Endodermal cell (in vitro differentiated cells): ENCODE measurements around the gene METTL22. TPM values are rescaled to one million over a fixed set of nuclear protein-coding genes. Genes with fewer than 3 reads are reported as not detected.
A peak's percentile ranks its signal among the peaks of the same experiment; 100 is the strongest.

Experiments
- DNase-seq: peaks from one replicate; pipeline ENCODE4 v3.0.0-alpha.2; 2017
- H3K27ac ChIP-seq: 2 replicates; pipeline ENCODE4 v1.5.1; 2013; ENCODE audit warnings: mild to moderate bottlenecking, low read depth, low read length, moderate library complexity
- H3K27me3 ChIP-seq: 2 replicates; pipeline ENCODE4 v1.6.1; 2013; ENCODE audit warnings: mild to moderate bottlenecking, low read length, moderate library complexity; ENCODE audit not compliant: insufficient read depth, control insufficient read depth, poor library complexity, severe bottlenecking
- H3K36me3 ChIP-seq: 2 replicates; pipeline ENCODE4 v1.7.0; 2013; ENCODE audit warnings: mild to moderate bottlenecking, low read length, moderate library complexity; ENCODE audit not compliant: control insufficient read depth, insufficient read depth
- H3K4me1 ChIP-seq: one replicate; pipeline ENCODE4 v1.7.0; 2013; ENCODE audit warnings: low read length; ENCODE audit not compliant: control insufficient read depth, insufficient read depth
- H3K4me3 ChIP-seq: 2 replicates; pipeline ENCODE4 v1.5.1; 2013; ENCODE audit warnings: mild to moderate bottlenecking, low read length, moderate library complexity
- H3K9ac ChIP-seq: 2 replicates; pipeline ENCODE4 v1.6.1; 2013; ENCODE audit warnings: mild to moderate bottlenecking, low read length, moderate library complexity; ENCODE audit not compliant: poor library complexity, severe bottlenecking; ENCODE audit errors: extremely low read depth
- H3K9me3 ChIP-seq: 2 replicates; pipeline ENCODE4 v1.6.1; 2013; ENCODE audit warnings: mild to moderate bottlenecking, low read length, moderate library complexity; ENCODE audit not compliant: control insufficient read depth
- H3K27ac Mint-ChIP-seq: 2 replicates; pipeline ENCODE4 v1.8.0; 2020; ENCODE audit warnings: mixed read lengths
- H3K27me3 Mint-ChIP-seq: 2 replicates; pipeline ENCODE4 v1.8.0; 2021; ENCODE audit warnings: mild to moderate bottlenecking, mixed read lengths; ENCODE audit not compliant: insufficient read depth
- H3K36me3 Mint-ChIP-seq: 2 replicates; pipeline ENCODE4 v1.8.0; 2020; ENCODE audit warnings: low read depth, mixed read lengths
- H3K4me1 Mint-ChIP-seq: 2 replicates; pipeline ENCODE4 v1.8.0; 2020; ENCODE audit warnings: mixed read lengths
- H3K4me3 Mint-ChIP-seq: 2 replicates; pipeline ENCODE4 v1.8.0; 2020; ENCODE audit warnings: mild to moderate bottlenecking, moderate library complexity, mixed read lengths
- H3K9me3 Mint-ChIP-seq: 2 replicates; pipeline ENCODE4 v1.8.0; 2020; ENCODE audit warnings: mild to moderate bottlenecking, mixed read lengths
- WGBS, 2 experiments: methylation state at CpG; one replicate each; pipeline versions ENCODE4 v1.1.5 to v1.1.7; 2013; ENCODE audit warnings: missing lambda C conversion rate in 2 of 2, mixed read lengths in 1 of 2; ENCODE audit not compliant: insufficient coverage in 1 of 2, insufficient read length in 1 of 2; 5-methylcytosine and 5-hydroxymethylcytosine counted together
- total RNA-seq, 2 donors: library from RNA; stranded (reverse); fragmentation: NEBNext Ultra II Directional in 1 of 2; extraction: Animal tissue kit (Norgen Biotek cat#: 25700) in 1 of 2; gene quantifications; 2 replicates in 1 of 2; 3 replicates in 1 of 2; pipeline ENCODE4 v1.2.1, GENCODE V29; 2021
- TF ChIP-seq, protein P1 (sequence below): fragments of 200-600 bp; sonication (generic); conservative IDR thresholded peaks from 2 replicates; pipeline ENCODE4 v1.5.0; 2021; ENCODE audit warnings: antibody characterized with exemption, mild to moderate bottlenecking

METTL22 gene
- total RNA-seq, 2 donors from 2014 or later: 55.1 to 70.5 TPM

DNA sequence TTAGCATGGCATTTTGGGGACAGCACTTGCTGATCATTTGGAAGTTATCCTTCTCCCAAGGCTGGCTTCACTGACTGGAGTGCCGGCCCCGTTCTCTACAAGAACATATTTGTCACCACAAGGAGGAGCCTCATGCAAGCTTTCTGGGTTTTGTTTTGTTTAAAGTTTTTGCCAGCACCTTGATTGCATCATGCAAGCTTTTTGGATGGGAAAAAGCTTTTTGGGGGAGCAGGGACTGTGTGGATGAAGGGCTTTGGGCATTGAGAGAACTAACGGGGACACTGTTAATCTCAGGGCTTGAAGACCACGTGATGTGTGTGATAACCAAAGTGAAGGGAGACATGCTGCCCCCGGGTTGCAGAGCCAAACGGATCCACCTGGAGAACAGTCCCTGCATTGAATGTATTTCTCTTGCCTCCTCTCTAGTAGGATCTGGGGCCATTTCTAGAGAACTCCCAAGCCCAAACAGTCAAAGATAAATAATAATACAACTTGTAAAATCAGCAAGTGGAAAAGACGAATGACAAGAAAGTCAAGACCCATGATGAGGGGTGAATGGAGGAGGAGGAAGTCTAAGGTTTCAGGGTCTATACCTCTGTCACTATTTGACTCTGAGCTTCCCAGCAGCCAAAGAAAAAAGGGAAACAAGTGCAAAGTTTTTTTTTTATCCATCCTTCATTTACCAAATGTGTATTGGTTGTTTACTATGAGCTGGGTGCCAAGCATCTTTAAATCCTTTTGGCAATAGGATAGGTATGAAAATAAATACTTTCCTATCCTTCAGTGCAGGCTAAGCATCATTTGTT is 48.4 kb upstream of the METTL22 start:
- Histone ChIP-seq H3K9me3 (no peaks in the 10 kb centered on the region), H3K4me3 (no peak overlapping the region), H3K9ac (no peak overlapping the region), H3K4me1 (peaks cover 11% of the 10 kb centered on the region), H3K27me3 (no peaks in the 10 kb centered on the region), H3K27ac (peak overlapping the region; percentile 29), H3K36me3 (no peaks in the 10 kb centered on the region)
- Mint-ChIP-seq H3K4me3 (no peak overlapping the region), H3K27me3 (peaks cover 7% of the 10 kb centered on the region), H3K9me3 (no peaks in the 10 kb centered on the region), H3K27ac (peak overlapping the region; percentile 69), H3K36me3 (no peaks in the 10 kb centered on the region), H3K4me1 (peaks cover 13% of the 10 kb centered on the region)
- TF ChIP-seq, protein P1, sequence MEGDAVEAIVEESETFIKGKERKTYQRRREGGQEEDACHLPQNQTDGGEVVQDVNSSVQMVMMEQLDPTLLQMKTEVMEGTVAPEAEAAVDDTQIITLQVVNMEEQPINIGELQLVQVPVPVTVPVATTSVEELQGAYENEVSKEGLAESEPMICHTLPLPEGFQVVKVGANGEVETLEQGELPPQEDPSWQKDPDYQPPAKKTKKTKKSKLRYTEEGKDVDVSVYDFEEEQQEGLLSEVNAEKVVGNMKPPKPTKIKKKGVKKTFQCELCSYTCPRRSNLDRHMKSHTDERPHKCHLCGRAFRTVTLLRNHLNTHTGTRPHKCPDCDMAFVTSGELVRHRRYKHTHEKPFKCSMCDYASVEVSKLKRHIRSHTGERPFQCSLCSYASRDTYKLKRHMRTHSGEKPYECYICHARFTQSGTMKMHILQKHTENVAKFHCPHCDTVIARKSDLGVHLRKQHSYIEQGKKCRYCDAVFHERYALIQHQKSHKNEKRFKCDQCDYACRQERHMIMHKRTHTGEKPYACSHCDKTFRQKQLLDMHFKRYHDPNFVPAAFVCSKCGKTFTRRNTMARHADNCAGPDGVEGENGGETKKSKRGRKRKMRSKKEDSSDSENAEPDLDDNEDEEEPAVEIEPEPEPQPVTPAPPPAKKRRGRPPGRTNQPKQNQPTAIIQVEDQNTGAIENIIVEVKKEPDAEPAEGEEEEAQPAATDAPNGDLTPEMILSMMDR: peak; percentile 82
- 58 to 72% methylated on average over 4 to 7 of the region's 7 CpGs for WGBS, 2 experiments
- peak; percentile 86 for DNase-seq

DNA sequence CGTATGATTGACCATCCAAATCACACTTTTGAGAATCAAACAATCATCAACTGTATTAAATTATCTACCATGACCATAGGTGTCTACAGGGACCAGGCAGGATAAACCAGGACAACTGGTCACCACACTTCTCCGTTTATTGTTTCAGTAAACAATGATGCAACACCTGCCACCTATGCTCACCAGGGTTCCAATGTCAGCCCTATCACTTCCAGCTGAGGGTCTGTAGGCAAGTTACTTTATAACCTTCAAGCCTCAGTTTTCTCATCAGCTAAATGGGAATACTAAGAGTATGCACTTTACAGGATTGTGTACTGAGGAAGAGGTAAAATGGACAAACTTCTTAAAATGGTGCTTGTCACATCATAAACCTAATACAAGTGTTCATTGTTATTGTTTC is 46.1 kb upstream of the METTL22 start:
- no peaks in the 10 kb centered on the region for H3K27me3 ChIP-seq
- H3K27ac ChIP-seq: no peak overlapping the region
- no peak overlapping the region for H3K4me3 ChIP-seq
- Mint-ChIP-seq H3K27ac (no peak overlapping the region), H3K27me3 (peaks cover 7% of the 10 kb centered on the region), H3K9me3 (no peaks in the 10 kb centered on the region), H3K4me3 (no peak overlapping the region), H3K36me3 (no peaks in the 10 kb centered on the region), H3K4me1 (peaks cover 13% of the 10 kb centered on the region)
- DNase-seq: no peak
- WGBS, 2 experiments: 89 to 93% methylated on average over 2 of the region's 2 CpGs
- H3K9me3 ChIP-seq: no peaks in the 10 kb centered on the region
- no peak overlapping the region for H3K9ac ChIP-seq
- no peaks in the 10 kb centered on the region for H3K36me3 ChIP-seq
- peaks cover 11% of the 10 kb centered on the region for H3K4me1 ChIP-seq
- TF ChIP-seq, protein P1: no peak

DNA sequence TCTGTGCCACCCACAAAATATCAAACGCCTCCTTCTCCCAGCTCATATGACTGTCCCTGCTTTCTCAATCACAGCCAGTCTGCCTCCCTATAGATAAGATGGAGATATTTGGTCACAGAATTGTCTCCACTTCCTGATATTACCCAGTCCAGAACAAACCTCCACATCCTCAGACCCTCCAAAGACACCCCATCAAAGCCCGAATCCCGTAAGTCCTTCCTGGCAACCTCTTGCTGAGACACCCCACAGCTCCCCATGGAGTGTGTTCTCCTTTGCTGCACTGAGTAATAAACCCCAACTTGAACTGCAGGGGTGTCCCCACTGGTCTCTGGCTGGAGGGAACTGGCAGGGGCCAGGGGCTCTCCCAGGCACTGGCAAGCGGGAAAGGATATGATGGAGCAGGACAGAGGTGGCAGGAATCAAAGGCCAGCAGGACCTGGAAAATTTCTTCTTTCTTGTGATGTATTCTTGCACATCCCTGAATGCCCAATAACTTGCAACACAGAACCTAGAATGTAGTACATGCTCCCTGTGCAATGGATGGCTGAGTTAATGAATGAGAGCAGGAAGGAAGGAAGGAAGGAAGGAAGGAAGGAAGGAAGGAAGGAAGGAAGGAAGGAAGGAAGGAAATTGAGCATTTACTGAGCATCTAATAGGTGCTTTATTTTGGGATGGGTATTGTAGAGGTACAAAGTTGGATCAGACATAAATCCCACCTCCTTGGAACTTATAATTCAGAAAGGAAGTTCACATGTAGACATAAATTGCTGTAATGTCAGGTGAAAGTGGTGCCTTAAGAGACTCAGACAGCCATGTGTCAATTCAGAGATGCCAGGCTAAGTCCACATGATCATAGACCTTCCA is 45.1 kb upstream of the METTL22 start:
- H3K36me3 ChIP-seq: no peaks in the 10 kb centered on the region
- Mint-ChIP-seq H3K4me1 (peaks cover 9% of the 10 kb centered on the region), H3K4me3 (no peak overlapping the region), H3K36me3 (no peaks in the 10 kb centered on the region), H3K9me3 (no peaks in the 10 kb centered on the region), H3K27me3 (peaks cover 7% of the 10 kb centered on the region), H3K27ac (no peak overlapping the region)
- no peaks in the 10 kb centered on the region for H3K9me3 ChIP-seq
- no peaks in the 10 kb centered on the region for H3K27me3 ChIP-seq
- H3K4me3 ChIP-seq: no peak overlapping the region
- H3K4me1 ChIP-seq: peaks cover 3% of the 10 kb centered on the region
- TF ChIP-seq, protein P1: no peak
- H3K9ac ChIP-seq: no peak overlapping the region
- DNase-seq: no peak
- no peak overlapping the region for H3K27ac ChIP-seq
- WGBS, 2 experiments: 94% methylated on average over 4 of the region's 4 CpGs; no CpG with 5 or more reads in 1 of the 2 experiments
